Rectal smooth muscle tissue (tissue), 1 donor: ENCODE measurements around the gene AVEN.

Experiments
- H3K27ac ChIP-seq: one replicate; pipeline ENCODE4 v1.7.0; 2013; ENCODE audit warnings: low read depth, low read length, inconsistent platforms
- H3K27me3 ChIP-seq: one replicate; pipeline ENCODE4 v1.7.0; 2013; ENCODE audit warnings: low read length; ENCODE audit not compliant: control insufficient read depth, insufficient read depth
- H3K36me3 ChIP-seq: one replicate; pipeline ENCODE4 v1.7.0; 2013; ENCODE audit warnings: low read length; ENCODE audit not compliant: control insufficient read depth, insufficient read depth
- H3K4me1 ChIP-seq: one replicate; pipeline ENCODE4 v1.7.0; 2013; ENCODE audit warnings: low read length; ENCODE audit not compliant: control insufficient read depth, insufficient read depth
- H3K4me3 ChIP-seq: one replicate; pipeline ENCODE4 v1.7.0; 2013; ENCODE audit warnings: low read length
- H3K9ac ChIP-seq: one replicate; pipeline ENCODE4 v1.7.0; 2013; ENCODE audit warnings: low read length

The AVEN gene

GRCh38 chr15:33923446-33923845 is 115.6 kb downstream of the AVEN start:
- Histone ChIP-seq H3K4me1 (no peaks in the 10 kb centered on the region), H3K4me3 (no peak overlapping the region), H3K9ac (no peak overlapping the region), H3K36me3 (no peaks in the 10 kb centered on the region), H3K27me3 (no peaks in the 10 kb centered on the region), H3K27ac (no peak overlapping the region)

GRCh38 chr15:33915571-33916407 is 123.2 kb downstream of the AVEN start:
- Histone ChIP-seq H3K36me3 (no peaks in the 10 kb centered on the region), H3K27ac (no peak overlapping the region), H3K4me1 (no peaks in the 10 kb centered on the region), H3K9ac (no peak overlapping the region), H3K27me3 (no peaks in the 10 kb centered on the region), H3K4me3 (no peak overlapping the region)

DNA sequence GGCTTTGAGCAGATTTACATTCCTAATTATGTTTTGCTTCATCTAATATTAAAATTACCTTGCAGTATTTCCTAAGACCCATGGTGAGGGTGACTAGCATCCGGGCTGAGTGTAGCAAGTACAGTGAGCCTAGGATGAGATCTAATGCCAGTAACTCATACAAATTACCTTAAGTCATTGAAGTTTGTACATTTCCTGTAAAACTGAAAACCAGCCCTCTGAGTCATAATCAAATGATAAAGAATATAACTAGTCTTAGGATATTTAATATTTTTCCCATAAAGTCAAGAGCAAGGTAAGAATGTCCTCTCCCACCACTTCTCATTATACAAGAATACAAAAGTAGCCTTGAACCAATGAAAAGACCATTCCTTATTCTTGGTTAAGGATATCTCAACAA is 125.5 kb downstream of the AVEN start:
- Histone ChIP-seq H3K4me3 (no peak overlapping the region), H3K27ac (no peak overlapping the region), H3K9ac (no peak overlapping the region), H3K27me3 (no peaks in the 10 kb centered on the region), H3K36me3 (no peaks in the 10 kb centered on the region), H3K4me1 (no peaks in the 10 kb centered on the region)

DNA sequence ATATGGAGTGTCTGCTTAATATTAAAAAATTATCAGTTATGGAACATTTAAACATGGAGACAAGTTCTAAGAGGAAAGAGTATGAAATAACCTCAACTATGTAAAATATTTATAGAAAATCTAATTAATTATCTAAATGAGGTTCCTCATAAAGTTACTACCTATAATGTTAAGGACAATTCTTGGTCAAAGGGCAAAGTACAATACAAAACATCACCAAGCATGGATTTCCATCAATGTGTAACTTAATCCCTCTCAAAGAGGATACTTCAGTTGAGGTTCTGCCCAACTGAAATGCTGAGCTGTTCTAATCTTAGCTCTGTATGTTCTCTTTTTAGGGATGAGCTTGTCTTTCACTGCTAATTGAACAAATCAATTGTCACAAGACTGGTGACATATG is 126.7 kb downstream of the AVEN start:
- no peaks in the 10 kb centered on the region for H3K4me1 ChIP-seq
- H3K4me3 ChIP-seq, result no peak overlapping the region
- H3K27ac ChIP-seq, result no peak overlapping the region
- no peaks in the 10 kb centered on the region for H3K36me3 ChIP-seq
- no peak overlapping the region for H3K9ac ChIP-seq
- no peaks in the 10 kb centered on the region for H3K27me3 ChIP-seq

DNA sequence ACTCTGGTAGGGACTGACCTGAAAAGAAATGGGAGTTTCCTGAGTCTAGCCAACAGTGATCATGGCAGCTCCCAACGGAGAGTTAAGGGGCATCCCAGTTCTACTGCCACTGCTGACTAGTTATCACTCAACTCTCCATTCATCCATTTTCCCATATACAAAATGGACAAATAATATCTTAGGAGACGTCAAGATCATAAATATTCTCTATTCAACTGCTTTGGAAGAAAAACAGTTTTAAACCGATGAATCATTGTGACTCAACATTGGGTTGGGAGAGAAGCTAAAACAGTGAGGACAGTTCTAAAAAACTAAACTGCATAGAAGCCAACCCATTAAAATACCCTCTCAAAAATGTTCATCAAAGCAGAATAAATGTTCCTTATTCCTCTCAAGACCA is 128.3 kb downstream of the AVEN start:
- no peaks in the 10 kb centered on the region for H3K4me1 ChIP-seq
- no peak overlapping the region for H3K9ac ChIP-seq
- H3K27ac ChIP-seq, result no peak overlapping the region
- H3K36me3 ChIP-seq, result no peaks in the 10 kb centered on the region
- H3K27me3 ChIP-seq, result no peaks in the 10 kb centered on the region
- H3K4me3 ChIP-seq, result no peak overlapping the region

- no peak overlapping the region for H3K27ac ChIP-seq
- H3K36me3 ChIP-seq, result no peaks in the 10 kb centered on the region
Measured at GRCh38 chr15:33908406-33908805, 130.6 kb downstream of the AVEN start.

GRCh38 chr15:33907326-33907725 is 131.7 kb downstream of the AVEN start:
- no peak overlapping the region for H3K9ac ChIP-seq
- no peak overlapping the region for H3K27ac ChIP-seq
- H3K4me3 ChIP-seq, result no peak overlapping the region
- H3K36me3 ChIP-seq, result no peaks in the 10 kb centered on the region
- no peaks in the 10 kb centered on the region for H3K27me3 ChIP-seq
- H3K4me1 ChIP-seq, result no peaks in the 10 kb centered on the region

More at GRCh38 chr15:33908406-33908805, 130.6 kb downstream of the AVEN start:
- Histone ChIP-seq H3K27me3 (no peaks in the 10 kb centered on the region), H3K9ac (no peak overlapping the region), H3K4me3 (no peak overlapping the region), H3K4me1 (no peaks in the 10 kb centered on the region)

DNA sequence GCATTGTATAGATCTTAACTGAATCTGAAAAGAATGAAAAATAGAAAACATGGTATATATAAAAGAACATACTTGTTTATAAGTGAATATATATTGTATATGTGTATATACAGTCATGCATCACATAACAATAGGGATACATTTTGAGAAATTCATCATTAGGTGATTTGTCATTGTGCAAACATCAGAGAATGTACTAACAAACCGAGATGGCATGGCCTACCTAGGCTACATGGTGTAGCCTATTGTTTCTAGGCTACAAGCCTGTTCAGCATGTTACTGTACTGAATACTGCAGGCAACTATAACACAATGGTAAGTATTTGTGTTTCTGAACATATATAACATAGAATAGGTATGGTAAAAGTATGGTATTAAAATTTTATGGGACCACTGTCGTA is 135.3 kb downstream of the AVEN start:
- no peak overlapping the region for H3K4me3 ChIP-seq

GRCh38 chr15:33902043-33902442 is 137.0 kb downstream of the AVEN start:
- no peaks in the 10 kb centered on the region for H3K4me1 ChIP-seq

More for the DNA sequence above, 135.3 kb downstream of the AVEN start:
- Histone ChIP-seq H3K9ac (no peak overlapping the region), H3K27me3 (no peaks in the 10 kb centered on the region), H3K27ac (no peak overlapping the region), H3K36me3 (no peaks in the 10 kb centered on the region), H3K4me1 (no peaks in the 10 kb centered on the region)

GRCh38 chr15:33894193-33894592 is 144.8 kb downstream of the AVEN start:
- no peak overlapping the region for H3K9ac ChIP-seq
- no peak overlapping the region for H3K4me3 ChIP-seq
- no peaks in the 10 kb centered on the region for H3K4me1 ChIP-seq
- H3K27ac ChIP-seq, result no peak overlapping the region
- no peaks in the 10 kb centered on the region for H3K36me3 ChIP-seq
- no peaks in the 10 kb centered on the region for H3K27me3 ChIP-seq

More at GRCh38 chr15:33902043-33902442, 137.0 kb downstream of the AVEN start:
- Histone ChIP-seq H3K4me3 (no peak overlapping the region), H3K36me3 (no peaks in the 10 kb centered on the region), H3K27me3 (no peaks in the 10 kb centered on the region), H3K9ac (no peak overlapping the region), H3K27ac (no peak overlapping the region)

- Histone ChIP-seq H3K9ac (no peak overlapping the region), H3K36me3 (no peaks in the 10 kb centered on the region), H3K4me3 (no peak overlapping the region), H3K4me1 (no peaks in the 10 kb centered on the region), H3K27ac (no peak overlapping the region), H3K27me3 (no peaks in the 10 kb centered on the region)
Measured at GRCh38 chr15:33888176-33888575, 150.8 kb downstream of the AVEN start.

GRCh38 chr15:33882921-33883320 is 156.1 kb downstream of the AVEN start:
- H3K27ac ChIP-seq, result no peak overlapping the region
- H3K4me3 ChIP-seq, result no peak overlapping the region
- no peaks in the 10 kb centered on the region for H3K4me1 ChIP-seq
- H3K36me3 ChIP-seq, result no peaks in the 10 kb centered on the region
- no peaks in the 10 kb centered on the region for H3K27me3 ChIP-seq
- H3K9ac ChIP-seq, result no peak overlapping the region

DNA sequence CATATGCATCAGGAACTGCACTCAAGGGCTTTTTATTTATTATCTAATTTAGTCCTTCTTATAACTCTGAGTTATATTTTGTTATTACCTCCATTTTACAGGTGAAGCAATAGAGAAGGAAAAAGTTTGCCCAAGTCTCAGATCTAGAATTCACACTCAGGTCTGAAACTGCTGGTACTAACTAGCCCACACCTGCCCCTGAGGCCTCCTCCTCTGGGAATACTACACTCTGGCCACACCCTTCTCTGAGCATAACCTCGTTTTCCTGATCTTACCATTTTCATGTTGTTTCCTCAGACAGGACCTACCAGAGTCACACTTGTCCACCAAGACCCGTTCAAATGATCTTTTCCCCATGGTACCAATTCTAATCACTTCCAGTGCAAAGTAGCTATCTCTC is 164.8 kb downstream of the AVEN start:
- Histone ChIP-seq H3K27ac (no peak overlapping the region), H3K4me1 (no peaks in the 10 kb centered on the region), H3K27me3 (no peaks in the 10 kb centered on the region), H3K36me3 (no peaks in the 10 kb centered on the region), H3K9ac (no peak overlapping the region), H3K4me3 (no peak overlapping the region)
